D721Med (cell line): ENCODE results near the gene CABYR.
"Not testable (repeated sequence)": the region's sequence is repeated elsewhere in the genome, so short reads cannot be mapped to it uniquely, and the experiment has no call there.

Experiments used
- DNase-seq: peaks from one replicate; pipeline ENCODE4 v3.0.0; 2011; ENCODE audit warnings: low spot score; ENCODE audit not compliant: insufficient read length
- FAIRE-seq: peaks from 2 replicates; lab custom pipeline; 2011; peaks lifted over from hg19 to GRCh38; lab: Jason Lieb, UNC
- CTCF ChIP-seq: IDR thresholded peaks from 2 replicates; pipeline ENCODE4 v1.5.1; 2012; ENCODE audit warnings: mild to moderate bottlenecking, control low read depth; ENCODE audit not compliant: insufficient read depth; ENCODE audit errors: missing control alignments

Gene CABYR

GRCh38 chr18:24128700-24129099, 10.2 kb upstream of the CABYR start:
- FAIRE-seq: peak; percentile 96

GRCh38 chr18:24130494-24130893, 8.4 kb upstream of the CABYR start:
- FAIRE-seq: peak; percentile 84

More at GRCh38 chr18:24128700-24129099, 10.2 kb upstream of the CABYR start:
- DNase-seq: no peak
- no peak for TF ChIP-seq CTCF

GRCh38 chr18:24136967-24137373, 1.9 kb upstream of the CABYR start:
- DNase-seq (no peak), FAIRE-seq (no peak)
- no peak for TF ChIP-seq CTCF

More at GRCh38 chr18:24130494-24130893, 8.4 kb upstream of the CABYR start:
- DNase-seq: no peak
- no peak for TF ChIP-seq CTCF

- DNase-seq (no peak), FAIRE-seq (peak; percentile 66)
- TF ChIP-seq CTCF: no peak
Measured at GRCh38 chr18:24138409-24138788, 463 bp upstream of the CABYR start.

- no peak for DNase-seq
- peak; percentile 89 for FAIRE-seq
- no peak for TF ChIP-seq CTCF
Measured at GRCh38 chr18:24140697-24141096, 1.8 kb downstream of the CABYR start.

- no peak for TF ChIP-seq CTCF
- FAIRE-seq (no peak), DNase-seq (no peak)
Measured at GRCh38 chr18:24142376-24142775, 3.5 kb downstream of the CABYR start.

- FAIRE-seq, DNase-seq: not testable (repeated sequence)
Measured at GRCh38 chr18:24149591-24149990, 10.7 kb downstream of the CABYR start.

GRCh38 chr18:24153397-24153796, 14.5 kb downstream of the CABYR start:
- DNase-seq (no peak), FAIRE-seq (no peak)
- TF ChIP-seq CTCF: no peak
